ENCODE results near the gene RAB36. TPM values are rescaled to one million over a fixed set of nuclear protein-coding genes. Genes with fewer than 3 reads are reported as not detected.

RAB36 gene
- total RNA-seq, 1 donor from 2014 or later = 0.47 TPM

DNA sequence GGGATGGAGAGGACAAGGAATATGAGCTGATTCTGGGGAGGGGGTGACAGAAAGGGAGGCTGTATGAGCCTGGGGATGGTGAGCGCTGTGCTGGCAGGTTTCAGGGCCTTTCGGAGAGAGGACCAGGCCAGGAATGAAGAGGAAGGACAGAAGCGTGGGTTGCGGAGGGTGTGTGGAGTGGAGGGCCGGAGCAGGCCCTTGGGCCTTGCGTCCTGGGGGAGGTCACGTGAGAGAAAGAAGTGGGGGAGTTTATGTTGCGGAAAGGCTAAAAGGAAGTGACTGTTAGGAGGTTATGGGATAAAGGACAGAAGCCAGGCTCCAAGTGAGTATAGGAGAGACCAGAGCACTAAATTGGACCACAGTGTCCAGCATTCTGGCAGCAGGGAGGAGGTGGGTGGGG lies 52.6 kb downstream of the RAB36 start:
- TF ChIP-seq, protein P1, sequence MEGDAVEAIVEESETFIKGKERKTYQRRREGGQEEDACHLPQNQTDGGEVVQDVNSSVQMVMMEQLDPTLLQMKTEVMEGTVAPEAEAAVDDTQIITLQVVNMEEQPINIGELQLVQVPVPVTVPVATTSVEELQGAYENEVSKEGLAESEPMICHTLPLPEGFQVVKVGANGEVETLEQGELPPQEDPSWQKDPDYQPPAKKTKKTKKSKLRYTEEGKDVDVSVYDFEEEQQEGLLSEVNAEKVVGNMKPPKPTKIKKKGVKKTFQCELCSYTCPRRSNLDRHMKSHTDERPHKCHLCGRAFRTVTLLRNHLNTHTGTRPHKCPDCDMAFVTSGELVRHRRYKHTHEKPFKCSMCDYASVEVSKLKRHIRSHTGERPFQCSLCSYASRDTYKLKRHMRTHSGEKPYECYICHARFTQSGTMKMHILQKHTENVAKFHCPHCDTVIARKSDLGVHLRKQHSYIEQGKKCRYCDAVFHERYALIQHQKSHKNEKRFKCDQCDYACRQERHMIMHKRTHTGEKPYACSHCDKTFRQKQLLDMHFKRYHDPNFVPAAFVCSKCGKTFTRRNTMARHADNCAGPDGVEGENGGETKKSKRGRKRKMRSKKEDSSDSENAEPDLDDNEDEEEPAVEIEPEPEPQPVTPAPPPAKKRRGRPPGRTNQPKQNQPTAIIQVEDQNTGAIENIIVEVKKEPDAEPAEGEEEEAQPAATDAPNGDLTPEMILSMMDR (IDR thresholded peaks at IDR 0.05; ENCODE audit: borderline replicate concordance) = no peak
- no peak for DNase-seq
- no peak overlapping the region for H3K27ac ChIP-seq (replicated peaks)
- peaks cover 51% of the 10 kb centered on the region for H3K4me1 ChIP-seq
- no peaks in the 10 kb centered on the region for H3K27me3 ChIP-seq (ENCODE audit: low read depth)
- no peaks in the 10 kb centered on the region for H3K36me3 ChIP-seq
- no peak overlapping the region for H3K4me3 ChIP-seq
- H3K9me3 ChIP-seq (replicated peaks) = no peaks in the 10 kb centered on the region
- intact Hi-C loops (cut with micrococcal nuclease) = no loop called here

DNA sequence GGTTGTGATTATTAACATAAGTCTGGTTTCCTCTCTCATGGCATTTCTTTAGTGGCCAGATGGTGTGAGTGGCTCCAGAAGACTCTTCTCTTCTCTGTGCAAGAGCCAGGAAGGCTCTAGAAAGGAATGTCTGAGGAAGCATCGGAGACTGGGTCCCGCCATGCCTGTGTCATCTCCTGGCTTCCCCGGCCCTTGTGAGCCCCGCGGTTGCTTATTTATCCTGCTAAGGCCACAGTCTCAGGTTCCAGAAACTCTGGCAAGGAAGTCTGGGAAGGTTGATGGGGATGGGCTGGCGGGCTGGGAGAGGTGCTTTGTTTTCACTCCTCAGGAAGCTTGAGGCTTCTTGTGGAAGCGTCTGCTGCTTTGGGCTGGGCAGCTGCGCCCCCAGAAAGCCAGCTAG lies 53.9 kb downstream of the RAB36 start:
- intact Hi-C loops (cut with micrococcal nuclease) = no loop called here
- no peaks in the 10 kb centered on the region for H3K36me3 ChIP-seq
- DNase-seq = no peak
- TF ChIP-seq, protein P1 (IDR thresholded peaks at IDR 0.05; ENCODE audit: borderline replicate concordance) = no peak
- no peak overlapping the region for H3K27ac ChIP-seq (replicated peaks)
- H3K4me3 ChIP-seq = no peak overlapping the region
- no peaks in the 10 kb centered on the region for H3K9me3 ChIP-seq (replicated peaks)
- no peaks in the 10 kb centered on the region for H3K27me3 ChIP-seq (ENCODE audit: low read depth)
- H3K4me1 ChIP-seq = peaks cover 52% of the 10 kb centered on the region

DNA sequence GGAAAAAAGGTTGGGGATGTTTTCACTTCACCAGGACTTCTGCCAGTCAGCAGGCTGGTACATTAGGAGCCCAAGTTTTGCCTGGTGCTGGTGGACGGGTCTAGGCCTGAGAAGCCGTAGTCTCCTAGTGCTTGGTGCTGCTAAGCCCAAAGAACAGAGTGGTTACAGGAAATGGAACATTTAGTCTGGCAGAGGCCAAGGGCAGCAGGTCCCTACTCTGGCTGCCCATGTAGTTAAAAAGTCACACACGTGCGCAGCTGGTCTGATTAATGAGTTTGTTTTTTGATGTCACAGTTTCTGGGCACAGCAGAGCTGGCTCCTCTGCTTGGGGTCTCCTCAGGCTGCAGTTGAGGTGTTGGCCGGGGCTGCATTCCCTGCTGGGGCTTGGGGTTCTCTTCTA lies 55.6 kb downstream of the RAB36 start:
- Histone ChIP-seq H3K36me3 (no peaks in the 10 kb centered on the region), H3K27ac (replicated peaks) (no peak overlapping the region), H3K4me3 (no peak overlapping the region), H3K4me1 (peaks cover 68% of the 10 kb centered on the region), H3K9me3 (replicated peaks) (no peaks in the 10 kb centered on the region), H3K27me3 (ENCODE audit: low read depth) (no peaks in the 10 kb centered on the region)
- intact Hi-C loops (cut with micrococcal nuclease) = no loop called here
- DNase-seq = no peak
- TF ChIP-seq, protein P1 (IDR thresholded peaks at IDR 0.05; ENCODE audit: borderline replicate concordance) = no peak

DNA sequence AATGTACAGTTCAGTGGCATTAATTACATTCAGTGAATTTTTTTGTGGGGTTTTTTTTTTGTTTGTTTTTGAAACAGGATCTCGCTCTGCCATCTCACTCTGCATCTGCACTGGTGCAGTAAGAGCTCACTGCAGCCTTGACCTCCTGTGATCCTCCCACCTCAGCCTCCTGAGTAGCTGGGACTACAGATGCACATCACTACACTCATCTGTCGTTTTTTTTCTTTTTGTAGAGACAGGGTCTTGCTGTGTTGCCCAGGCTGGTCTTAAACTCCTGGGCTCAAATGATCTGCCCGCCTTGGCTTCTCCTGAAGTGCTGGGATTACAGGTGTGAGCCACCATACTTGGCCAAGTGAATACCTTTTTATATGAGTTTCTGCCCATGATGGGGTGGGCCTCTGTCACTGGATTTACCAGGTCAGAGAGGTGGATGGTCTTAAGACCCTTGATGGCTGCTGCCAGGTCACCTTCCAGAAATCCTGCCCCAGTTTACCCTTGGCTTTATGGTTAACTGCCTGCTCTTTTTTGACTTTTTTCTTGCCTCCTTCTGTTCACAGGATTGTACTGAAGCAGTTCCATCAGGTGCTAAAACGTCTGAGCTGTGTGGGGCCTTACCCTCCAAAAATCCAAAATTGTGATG lies 57.7 kb downstream of the RAB36 start:
- H3K27ac ChIP-seq (replicated peaks) = peak overlapping the region; percentile 15
- TF ChIP-seq, protein P1 (IDR thresholded peaks at IDR 0.05; ENCODE audit: borderline replicate concordance) = no peak
- no peaks in the 10 kb centered on the region for H3K27me3 ChIP-seq (ENCODE audit: low read depth)
- no peaks in the 10 kb centered on the region for H3K36me3 ChIP-seq
- intact Hi-C loops (cut with micrococcal nuclease) = no loop called here
- H3K4me3 ChIP-seq = no peak overlapping the region
- DNase-seq = no peak
- H3K9me3 ChIP-seq (replicated peaks) = no peaks in the 10 kb centered on the region
- H3K4me1 ChIP-seq = peaks cover 55% of the 10 kb centered on the region

DNA sequence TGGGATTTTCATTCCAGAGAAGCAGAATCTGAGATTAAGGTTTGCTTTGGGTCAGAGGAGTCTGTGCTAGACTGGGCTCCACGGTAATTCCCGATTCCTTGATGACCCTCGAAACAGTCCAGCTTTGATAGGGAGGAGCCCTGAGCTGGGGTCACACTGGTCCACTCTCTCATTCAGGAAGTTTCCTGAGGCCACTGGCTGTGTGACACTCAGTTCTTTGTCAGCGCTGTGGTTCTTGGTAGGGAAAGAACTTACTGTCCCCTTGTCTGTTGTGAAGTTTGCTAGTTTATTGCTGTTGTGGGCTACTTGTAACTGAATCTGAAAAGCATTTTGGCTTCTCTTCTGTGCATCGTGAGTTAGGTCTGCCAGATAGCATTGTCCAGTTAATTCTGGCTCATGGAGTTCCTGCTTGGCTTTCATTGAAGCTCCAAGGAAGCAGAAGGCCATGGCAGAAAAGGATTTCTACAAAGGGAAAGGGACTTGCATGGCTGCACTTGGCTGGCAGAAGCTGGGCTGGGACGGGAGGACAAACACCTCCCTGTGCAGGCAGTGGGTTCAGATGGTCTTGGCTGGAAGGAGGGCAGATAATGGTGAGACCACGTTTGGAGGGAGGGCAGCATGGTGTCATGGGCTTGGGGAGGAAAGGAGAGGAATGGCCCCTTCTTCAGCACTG lies 58.3 kb downstream of the RAB36 start:
- intact Hi-C loops (cut with micrococcal nuclease) = no loop called here
- Histone ChIP-seq H3K4me3 (no peak overlapping the region), H3K9me3 (replicated peaks) (no peaks in the 10 kb centered on the region), H3K4me1 (peaks cover 49% of the 10 kb centered on the region), H3K27ac (replicated peaks) (peak overlapping the region; percentile 75), H3K27me3 (ENCODE audit: low read depth) (no peaks in the 10 kb centered on the region), H3K36me3 (no peaks in the 10 kb centered on the region)
- no peak for DNase-seq
- TF ChIP-seq, protein P1 (IDR thresholded peaks at IDR 0.05; ENCODE audit: borderline replicate concordance) = no peak
